SK-N-SH treated with all-trans-retinoic acid at 6 μM for 48 hours (cell line): ENCODE measurements around the gene SPEF1.

Source experiments
- CREB5 ChIP-seq: fragments of 250-450 bp; sonication (Bioruptor Pico); IDR thresholded peaks from 2 replicates; pipeline ENCODE4 v1.5.1; 2020; ENCODE audit warnings: low read depth, mild to moderate bottlenecking, moderate library complexity
- CSRNP3 ChIP-seq: fragments of 250-450 bp; sonication (Bioruptor Pico); IDR thresholded peaks from 2 replicates; pipeline ENCODE4 v1.5.1; 2021; ENCODE audit warnings: mild to moderate bottlenecking, moderate library complexity
- ISL1 ChIP-seq: fragments of 250-450 bp; sonication (Bioruptor Pico); IDR thresholded peaks from 2 replicates; pipeline ENCODE4 v2.1.2; 2022; ENCODE audit warnings: mild to moderate bottlenecking, moderate library complexity
- OSR1 ChIP-seq: fragments of 250-450 bp; sonication (Bioruptor Pico); IDR thresholded peaks from 2 replicates; pipeline ENCODE4 v1.8.0; 2022; ENCODE audit warnings: moderate library complexity, mild to moderate bottlenecking, inconsistent platforms
- TOX ChIP-seq: fragments of 250-450 bp; sonication (Bioruptor Pico); IDR thresholded peaks from 2 replicates; pipeline ENCODE4 v1.8.0; 2021; ENCODE audit warnings: mild to moderate bottlenecking, moderate library complexity, borderline replicate concordance
- TSHZ2 ChIP-seq: fragments of 250-450 bp; sonication (Bioruptor Pico); IDR thresholded peaks from 2 replicates; pipeline ENCODE4 v1.5.0; 2020; ENCODE audit warnings: mild to moderate bottlenecking, moderate library complexity
- ZC3H10 ChIP-seq: fragments of 250-450 bp; sonication (Bioruptor Pico); IDR thresholded peaks from 2 replicates; pipeline ENCODE4 v1.5.1; 2021; ENCODE audit warnings: mild to moderate bottlenecking, moderate library complexity
- ZFP30 ChIP-seq: fragments of 450-650 bp; formaldehyde crosslinking; IDR thresholded peaks from 2 replicates; pipeline ENCODE4 v1.5.0; 2022; ENCODE audit warnings: mild to moderate bottlenecking, moderate library complexity
- ZNF70 ChIP-seq: fragments of 450-650 bp; formaldehyde crosslinking; IDR thresholded peaks from 2 replicates; pipeline ENCODE4 v1.5.0; 2020; ENCODE audit warnings: mild to moderate bottlenecking, moderate library complexity
- TF ChIP-seq, protein P1 (sequence below): fragments of 250-450 bp; sonication (Bioruptor Pico); IDR thresholded peaks from 2 replicates; pipeline ENCODE4 v1.8.0; 2020; ENCODE audit warnings: mild to moderate bottlenecking, moderate library complexity, borderline replicate concordance

GRCh38 chr20:3758566-3758965 lies 22.7 kb downstream of the SPEF1 start:
- TF ChIP-seq OSR1 (CRISPR knock-in tag) = no peak
- TF ChIP-seq ZC3H10 = no peak
- TF ChIP-seq CREB5 (CRISPR knock-in tag) = no peak
- no peak for TF ChIP-seq TOX
- TF ChIP-seq, protein P1, sequence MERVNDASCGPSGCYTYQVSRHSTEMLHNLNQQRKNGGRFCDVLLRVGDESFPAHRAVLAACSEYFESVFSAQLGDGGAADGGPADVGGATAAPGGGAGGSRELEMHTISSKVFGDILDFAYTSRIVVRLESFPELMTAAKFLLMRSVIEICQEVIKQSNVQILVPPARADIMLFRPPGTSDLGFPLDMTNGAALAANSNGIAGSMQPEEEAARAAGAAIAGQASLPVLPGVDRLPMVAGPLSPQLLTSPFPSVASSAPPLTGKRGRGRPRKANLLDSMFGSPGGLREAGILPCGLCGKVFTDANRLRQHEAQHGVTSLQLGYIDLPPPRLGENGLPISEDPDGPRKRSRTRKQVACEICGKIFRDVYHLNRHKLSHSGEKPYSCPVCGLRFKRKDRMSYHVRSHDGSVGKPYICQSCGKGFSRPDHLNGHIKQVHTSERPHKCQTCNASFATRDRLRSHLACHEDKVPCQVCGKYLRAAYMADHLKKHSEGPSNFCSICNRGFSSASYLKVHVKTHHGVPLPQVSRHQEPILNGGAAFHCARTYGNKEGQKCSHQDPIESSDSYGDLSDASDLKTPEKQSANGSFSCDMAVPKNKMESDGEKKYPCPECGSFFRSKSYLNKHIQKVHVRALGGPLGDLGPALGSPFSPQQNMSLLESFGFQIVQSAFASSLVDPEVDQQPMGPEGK (CRISPR knock-in tag) = no peak
- no peak for TF ChIP-seq ZFP30 (CRISPR knock-in tag)
- TF ChIP-seq ZNF70 (CRISPR knock-in tag) = no peak
- no peak for TF ChIP-seq CSRNP3 (CRISPR knock-in tag)
- no peak for TF ChIP-seq TSHZ2
- no peak for TF ChIP-seq ISL1 (CRISPR knock-in tag)
